ENCODE data around the gene SIRT7.

GRCh38 chr17:81948635-81949378 lies 30.8 kb upstream of the SIRT7 start:
- no peak for TF ChIP-seq CTCF (IDR thresholded peaks at IDR 0.05; ENCODE audit: insufficient read depth, low read depth, low read length)
- TF ChIP-seq EZH2 (IDR thresholded peaks at IDR 0.05; ENCODE audit: insufficient read depth, low read length): no peak
